T-helper 1 cell treated with Interleukin-12 subunit alpha and Interleukin-12 subunit beta and Interleukin-4 antibody, amounts not matched to agents 30 ng/mL and 1 ng/mL, for 36 hours (primary cell): ENCODE measurements around the gene ZNF385D. TPM values are rescaled to one million over a fixed set of nuclear protein-coding genes. Genes with fewer than 3 reads are reported as not detected.
"Not testable (repeated sequence)": the region's sequence is repeated elsewhere in the genome, so short reads cannot be mapped to it uniquely, and the experiment has no call there.

Experiments used
- intact Hi-C: fragments of 100-400 bp; cut with micrococcal nuclease; formaldehyde crosslinking; loops from one replicate; pipeline ENCODE4 v1.15.1; 2024
- total RNA-seq: library from RNA; stranded (reverse); gene quantifications from 2 replicates; pipeline ENCODE4 v1.2.3, GENCODE V29; 2022

ZNF385D gene
- total RNA-seq, 1 donor from 2014 or later = not detected

GRCh38 chr3:21520106-21520963 is 230.7 kb downstream of the ZNF385D start:
- intact Hi-C loops = no loop called here

DNA sequence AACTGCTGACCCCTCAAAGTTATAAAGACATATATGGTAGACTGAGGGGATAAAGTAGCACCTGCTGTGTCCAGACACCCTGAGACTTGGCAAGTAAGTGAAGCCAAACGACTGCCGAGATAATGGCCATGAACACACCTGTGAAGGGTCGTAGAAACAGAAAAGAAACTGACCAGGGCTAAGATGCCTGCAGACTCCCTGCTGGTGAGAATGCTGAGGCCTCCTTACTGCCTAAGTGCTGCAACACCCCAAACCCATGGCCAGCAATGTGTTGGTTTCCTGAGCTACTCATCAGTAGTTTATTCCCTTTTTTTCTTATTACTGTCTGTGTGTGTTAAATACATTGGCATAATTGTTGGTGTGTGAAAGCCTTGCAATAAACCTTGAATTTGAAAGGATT is 233.8 kb downstream of the ZNF385D start:
- intact Hi-C loops = no loop called here

GRCh38 chr3:21515417-21515816 is 235.6 kb downstream of the ZNF385D start:
- intact Hi-C loops = no loop called here

GRCh38 chr3:21509731-21510470 is 241.1 kb downstream of the ZNF385D start:
- intact Hi-C loops = no loop called here

DNA sequence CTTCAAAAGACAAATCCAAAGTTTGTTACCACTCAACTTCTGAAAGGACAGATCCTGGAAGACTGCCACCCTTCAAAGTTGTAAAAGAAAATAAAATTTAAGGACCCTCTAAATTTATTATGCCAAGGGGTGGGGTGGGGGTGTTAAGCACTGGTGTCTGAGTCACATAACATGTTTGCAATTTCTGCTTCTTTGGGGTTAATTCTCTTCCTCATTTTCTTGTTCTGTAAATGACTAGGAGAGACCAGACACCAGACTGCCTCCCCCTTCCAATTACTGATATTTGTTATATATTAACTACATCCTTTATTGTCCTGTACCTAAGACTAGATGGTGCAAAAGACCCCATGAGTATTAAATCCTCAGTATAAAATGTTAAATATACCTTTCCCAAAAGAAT is 242.8 kb downstream of the ZNF385D start:
- intact Hi-C loops = no loop called here

DNA sequence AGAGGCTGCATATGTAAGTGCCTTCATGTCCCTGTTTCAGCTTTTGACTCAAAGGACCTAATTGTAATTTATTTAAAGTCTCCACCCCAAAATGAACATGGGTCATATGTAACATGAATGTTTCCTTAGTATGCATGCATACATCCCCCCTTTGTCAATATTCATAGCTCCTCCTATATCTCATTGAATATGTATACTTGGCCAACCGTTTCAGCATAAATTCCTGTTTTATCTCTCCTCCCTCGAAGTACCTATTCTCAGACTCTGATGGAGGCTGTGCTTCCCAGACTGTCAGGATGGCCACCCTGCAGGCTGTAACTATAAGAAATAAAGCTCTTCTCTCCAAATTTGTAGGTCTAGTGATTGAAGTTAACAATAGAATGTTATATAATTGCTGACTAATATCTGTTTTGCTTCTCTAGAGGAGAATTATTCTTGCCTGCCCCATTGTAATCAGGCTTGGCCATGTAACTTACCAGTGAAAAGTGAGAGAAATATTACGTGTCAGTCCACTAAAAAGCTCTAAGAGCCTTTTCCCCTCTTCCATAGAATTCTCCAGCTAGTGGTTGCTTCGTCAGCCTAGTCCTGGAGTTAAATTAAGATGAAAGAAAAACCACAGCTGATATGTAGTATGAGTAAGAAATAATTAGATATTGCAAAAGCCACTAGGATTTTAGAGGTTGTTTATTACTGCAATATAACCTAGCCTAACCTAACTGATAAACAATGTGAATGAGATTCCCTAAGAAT is 245.1 kb downstream of the ZNF385D start:
- intact Hi-C loops = no loop called here

DNA sequence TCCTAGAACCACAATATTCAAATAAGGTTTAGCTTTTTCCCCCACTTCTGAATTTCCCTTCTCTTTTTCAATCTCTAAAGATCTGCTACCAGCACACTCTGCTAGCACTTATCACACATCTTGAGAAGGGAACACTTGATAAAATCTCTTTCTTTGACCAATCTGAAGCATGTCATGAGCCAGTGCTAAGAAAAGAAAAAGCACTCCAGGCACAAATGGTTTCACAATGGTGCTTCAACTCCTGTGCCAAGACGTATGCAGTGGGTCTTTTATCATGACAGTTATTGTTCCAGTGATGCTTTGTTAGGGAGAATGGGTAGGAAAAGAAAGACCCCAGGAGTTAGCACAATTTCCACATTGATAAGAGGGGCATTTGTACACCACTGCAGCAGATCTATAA is 248.4 kb downstream of the ZNF385D start:
- intact Hi-C loops = no loop called here

DNA sequence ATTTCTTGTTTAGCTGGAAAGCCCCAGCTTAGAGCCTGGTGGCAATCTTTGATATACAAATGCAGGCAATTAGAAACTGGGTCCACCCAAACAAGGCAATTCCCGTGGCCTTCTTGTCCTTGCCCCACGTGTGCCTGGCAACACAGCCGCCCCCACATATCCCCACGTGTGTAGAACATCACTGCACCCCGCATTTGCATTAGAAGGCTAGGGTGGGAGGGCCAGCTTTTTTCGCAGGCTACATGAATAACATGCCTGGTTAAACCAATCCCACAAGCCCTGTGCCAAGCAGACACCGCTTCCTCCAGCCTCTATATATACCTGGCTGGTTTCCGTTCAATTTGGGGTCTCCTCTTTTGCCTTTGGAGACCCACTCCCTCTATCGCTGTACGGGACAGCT is 250.2 kb downstream of the ZNF385D start:
- intact Hi-C loops = no loop called here

DNA sequence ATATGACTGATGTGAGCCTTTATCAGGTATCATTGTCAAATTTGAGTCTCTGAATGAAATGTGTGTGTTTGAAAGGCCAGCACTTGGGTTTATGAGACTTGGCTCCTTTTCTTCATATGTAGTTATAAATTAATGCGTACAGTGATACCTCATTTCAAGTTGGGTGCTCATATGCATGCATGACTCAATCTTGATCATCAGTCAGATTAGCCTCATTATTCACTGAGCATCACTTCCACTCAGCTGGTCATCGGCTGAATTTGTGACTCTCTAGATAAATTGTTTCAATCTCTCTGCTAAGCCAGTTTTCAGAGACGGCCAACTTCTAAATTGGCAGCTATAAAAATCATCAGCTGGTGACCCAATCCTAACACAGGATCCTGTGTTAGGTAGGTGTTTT is 260.3 kb downstream of the ZNF385D start:
- intact Hi-C loops = not testable (repeated sequence)

DNA sequence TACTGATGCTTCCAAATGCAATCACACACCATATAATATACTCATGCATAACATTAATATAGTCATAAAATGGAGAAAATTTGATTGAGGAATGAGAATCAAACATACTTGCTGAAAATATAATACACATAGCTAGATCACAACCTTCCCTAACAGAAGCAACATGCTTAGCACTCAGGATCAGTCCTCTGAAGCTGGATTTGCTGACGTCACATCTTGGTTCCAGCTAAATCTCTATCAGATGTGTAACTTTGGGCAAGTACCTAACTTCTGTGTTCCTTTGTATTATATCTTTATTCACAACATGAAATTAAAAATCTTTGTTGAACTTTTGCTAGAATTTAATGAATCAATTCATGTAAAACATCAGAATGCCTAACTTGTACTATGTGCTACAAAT is 263.5 kb downstream of the ZNF385D start:
- intact Hi-C loops = no loop called here

GRCh38 chr3:21486024-21486935 is 264.7 kb downstream of the ZNF385D start:
- intact Hi-C loops = not testable (repeated sequence)

DNA sequence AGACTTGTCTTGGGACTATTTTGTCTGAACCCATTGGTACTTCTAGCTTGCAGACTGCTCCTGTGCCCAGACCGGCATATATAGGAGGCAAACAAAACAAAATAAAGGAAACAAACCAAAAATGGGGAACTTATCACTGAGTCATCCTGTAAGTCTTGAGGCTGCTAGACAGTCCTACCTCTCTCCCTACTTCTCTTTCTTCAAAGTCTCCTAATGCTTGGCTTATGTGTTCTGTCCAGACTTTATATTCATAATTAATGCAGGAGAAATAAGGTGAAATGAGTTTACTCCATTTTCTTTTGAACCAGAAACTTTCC is 266.2 kb downstream of the ZNF385D start:
- intact Hi-C loops = loop anchor here (1.0 kb wide), 1 partner anchor 1144 kb away; no protein-coding TSS in a partner anchor

DNA sequence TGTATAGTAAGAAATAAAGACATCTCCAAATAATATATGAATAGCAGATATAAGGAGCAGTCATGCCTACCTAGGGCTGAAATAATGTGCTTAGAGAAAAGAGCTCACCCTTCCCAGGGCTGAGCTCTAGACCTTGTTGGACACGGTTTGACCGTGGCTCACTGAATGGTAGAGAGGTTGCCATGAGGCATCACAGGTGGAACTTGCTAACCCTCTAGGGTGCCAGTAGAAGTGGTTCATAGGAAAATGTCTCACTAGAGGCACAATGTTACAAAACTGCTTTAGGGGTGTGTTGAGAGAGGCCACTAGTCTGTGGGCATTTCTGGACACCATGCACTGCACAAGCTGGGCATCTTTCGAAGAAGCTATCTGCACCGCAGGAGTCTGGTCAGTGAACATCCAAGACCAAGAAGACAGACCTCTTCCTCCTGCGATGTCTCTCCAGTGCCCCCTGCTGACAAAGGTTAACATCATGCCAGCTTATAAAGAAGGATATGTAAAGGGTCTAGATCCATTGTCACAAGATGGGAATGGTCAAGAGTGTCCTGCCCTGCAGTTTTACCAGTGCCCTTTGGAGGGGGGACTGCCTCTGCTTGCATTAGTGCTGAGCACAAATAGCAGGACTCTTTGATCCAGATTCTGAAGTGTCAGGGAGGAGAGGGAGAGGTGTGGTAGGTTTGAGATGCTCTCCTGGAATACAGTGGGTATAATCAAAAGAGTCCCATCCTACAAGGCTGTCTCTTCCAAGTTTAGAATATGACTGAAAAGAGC is 266.8 kb downstream of the ZNF385D start:
- intact Hi-C loops = loop anchor here (1.0 kb wide), 1 partner anchor 1144 kb away; no protein-coding TSS in a partner anchor

- intact Hi-C loops = no loop called here
These were observed 269.0 kb downstream of the ZNF385D start for GRCh38 chr3:21481991-21482390.

DNA sequence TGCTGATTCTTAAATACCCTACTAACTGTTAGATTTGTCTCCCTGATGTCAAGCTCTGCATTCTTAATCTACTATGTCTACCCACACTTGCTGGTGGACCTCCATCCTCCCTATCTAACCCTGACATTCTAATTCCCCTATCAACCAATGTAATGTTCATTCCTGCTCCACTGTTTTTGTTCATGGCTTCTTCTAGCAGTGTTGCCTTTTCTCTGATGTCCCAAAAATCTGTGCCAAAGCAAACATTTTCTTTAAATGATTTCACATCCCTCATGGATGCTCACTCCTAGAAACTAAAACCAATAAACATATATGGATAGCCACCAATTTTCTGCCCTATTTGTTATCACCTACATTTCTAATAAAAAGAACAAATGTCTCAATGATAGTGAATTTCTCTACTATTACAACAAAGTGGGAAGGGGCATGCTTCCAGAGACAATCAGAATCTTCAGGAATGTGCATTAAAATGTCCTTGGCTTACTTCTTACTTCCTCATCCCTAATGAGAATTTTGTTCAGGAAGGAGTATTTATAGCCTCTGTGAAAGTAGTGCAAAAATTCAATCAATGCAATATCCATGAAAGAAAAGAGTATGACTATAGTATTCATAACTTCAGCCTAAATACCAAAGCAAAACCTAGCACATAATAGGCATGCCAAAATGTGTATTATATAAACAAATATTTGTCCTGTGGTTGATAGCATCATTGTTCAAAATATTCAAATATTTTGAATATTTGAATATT is 273.3 kb downstream of the ZNF385D start:
- intact Hi-C loops = no loop called here

- intact Hi-C loops = no loop called here
These were observed 284.5 kb downstream of the ZNF385D start for GRCh38 chr3:21466476-21466875.

DNA sequence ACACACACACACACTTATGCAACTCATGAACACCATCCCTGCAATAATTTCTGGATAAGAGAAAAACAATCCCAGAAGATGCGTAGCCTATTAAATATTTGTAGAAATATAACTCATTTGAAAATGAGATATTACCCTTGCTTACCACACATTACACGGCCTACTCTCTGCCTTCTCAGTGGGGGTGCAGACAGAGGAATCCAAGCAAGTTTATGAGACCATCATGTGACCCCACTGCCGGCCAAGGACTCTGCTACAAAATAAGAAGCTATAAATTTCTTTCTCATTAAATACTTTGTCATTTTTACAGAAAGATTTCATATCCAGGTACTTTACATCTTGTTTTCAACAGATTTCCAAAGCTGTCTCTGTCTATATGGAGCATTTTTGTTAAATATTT is 286.3 kb downstream of the ZNF385D start:
- intact Hi-C loops = no loop called here

DNA sequence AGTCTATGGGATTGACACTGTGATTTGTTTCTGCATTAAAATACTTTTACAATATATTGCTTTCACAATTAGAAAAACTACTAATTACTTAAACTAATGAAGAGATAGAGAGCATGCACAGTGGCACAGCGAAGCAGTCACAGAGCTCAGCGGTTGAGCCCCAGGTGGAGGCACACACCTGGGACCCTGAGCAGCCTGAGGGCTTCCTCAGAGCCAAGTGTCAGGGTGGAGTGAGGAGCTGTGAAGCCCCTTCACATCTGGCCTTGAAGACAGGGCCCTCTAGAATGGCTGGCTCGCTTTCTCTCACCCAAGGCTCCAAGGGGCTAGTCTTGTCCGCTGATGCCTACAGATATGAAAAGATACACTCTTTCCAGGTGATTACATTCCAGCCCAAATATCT is 287.7 kb downstream of the ZNF385D start:
- intact Hi-C loops = no loop called here

DNA sequence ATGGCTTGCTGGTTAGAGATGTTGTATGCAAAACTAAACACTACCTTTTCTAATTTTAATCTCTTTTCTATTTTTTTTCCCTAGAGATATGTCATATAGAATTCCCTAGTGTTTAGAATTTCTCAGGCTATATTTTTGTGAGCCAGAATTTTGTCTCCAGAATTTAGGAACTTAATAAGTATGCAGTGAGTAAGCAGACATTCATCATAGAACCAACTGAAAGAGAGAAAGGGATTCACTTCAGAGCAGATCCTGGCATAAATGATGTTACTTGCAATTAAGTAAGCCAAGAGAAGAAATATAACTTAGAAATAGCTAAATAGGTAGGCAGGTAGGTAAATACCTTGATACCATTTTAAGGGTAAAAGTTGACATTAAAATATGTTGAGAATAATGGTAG is 288.9 kb downstream of the ZNF385D start:
- intact Hi-C loops = no loop called here
